Neutrophil (primary cell): ENCODE data around the gene GRXCR2.
A peak's percentile ranks its signal among the peaks of the same experiment; 100 is the strongest.

Source experiments
- H3K27ac ChIP-seq: fragments of 200-600 bp; sonication (generic); 2 replicates; pipeline ENCODE4 v1.5.1; 2016; ENCODE audit warnings: mild to moderate bottlenecking, moderate library complexity
- H3K27me3 ChIP-seq: fragments of 200-600 bp; sonication (generic); 2 replicates; pipeline ENCODE4 v1.6.0; 2016; ENCODE audit warnings: mild to moderate bottlenecking
- H3K36me3 ChIP-seq: fragments of 200-600 bp; sonication (generic); 2 replicates; pipeline ENCODE4 v1.5.1; 2017
- H3K4me1 ChIP-seq, 2 experiments: fragments of 200-600 bp in 1 of 2; sonication (generic) in 1 of 2; 1 replicate in 1 of 2; 2 replicates in 1 of 2; pipeline versions ENCODE4 v1.5.1 to v1.6.1; 2013 to 2016; ENCODE audit warnings: low read depth in 1 of 2, low read length in 1 of 2, mild to moderate bottlenecking in 1 of 2, moderate library complexity in 1 of 2; ENCODE audit not compliant: control insufficient read depth in 1 of 2, insufficient read depth in 1 of 2
- H3K4me3 ChIP-seq, 2 experiments: fragments of 200-600 bp in 1 of 2; sonication (generic) in 1 of 2; 1 replicate in 1 of 2; 2 replicates in 1 of 2; pipeline ENCODE4 v1.5.1; 2013 to 2016; ENCODE audit warnings: low read depth in 1 of 2, low read length in 1 of 2, mild to moderate bottlenecking in 1 of 2, moderate library complexity in 1 of 2
- H3K9me3 ChIP-seq: fragments of 200-600 bp; sonication (generic); 2 replicates; pipeline ENCODE4 v1.5.1; 2016
- CTCF ChIP-seq: fragments of 200-600 bp; sonication (generic); IDR thresholded peaks from 2 replicates; pipeline ENCODE4 v1.5.1; 2016; ENCODE audit warnings: antibody characterized with exemption

Gene GRXCR2

GRCh38 chr5:145855763-145856267 lies 17.0 kb downstream of the GRXCR2 start:
- Histone ChIP-seq H3K4me1 (peaks cover 0 to 7% of the 10 kb centered on the region in 2 experiments), H3K27me3 (peaks cover 22% of the 10 kb centered on the region), H3K4me3 (peak overlapping the region in 1 of 2 experiments; percentile 29), H3K9me3 (no peaks in the 10 kb centered on the region), H3K36me3 (no peaks in the 10 kb centered on the region), H3K27ac (no peak overlapping the region)
- no peak for TF ChIP-seq CTCF

GRCh38 chr5:145854651-145855258 lies 18.1 kb downstream of the GRXCR2 start:
- H3K27me3 ChIP-seq = peaks cover 22% of the 10 kb centered on the region
- H3K4me3 ChIP-seq = no peak overlapping the region
- H3K27ac ChIP-seq = no peak overlapping the region
- TF ChIP-seq CTCF = no peak
- peaks cover 0 to 7% of the 10 kb centered on the region in 2 experiments for H3K4me1 ChIP-seq
- H3K36me3 ChIP-seq = no peaks in the 10 kb centered on the region
- H3K9me3 ChIP-seq = no peaks in the 10 kb centered on the region

GRCh38 chr5:145853781-145854376 lies 18.9 kb downstream of the GRXCR2 start:
- H3K36me3 ChIP-seq = no peaks in the 10 kb centered on the region
- H3K4me1 ChIP-seq = peaks cover 0 to 7% of the 10 kb centered on the region in 2 experiments
- no peak overlapping the region for H3K27ac ChIP-seq
- no peak overlapping the region for H3K4me3 ChIP-seq
- TF ChIP-seq CTCF = no peak
- H3K9me3 ChIP-seq = no peaks in the 10 kb centered on the region
- H3K27me3 ChIP-seq = peaks cover 22% of the 10 kb centered on the region

GRCh38 chr5:145852990-145853389 lies 19.8 kb downstream of the GRXCR2 start:
- H3K27me3 ChIP-seq = peaks cover 22% of the 10 kb centered on the region
- no peak for TF ChIP-seq CTCF
- H3K9me3 ChIP-seq = no peaks in the 10 kb centered on the region
- no peak overlapping the region for H3K4me3 ChIP-seq
- peaks cover 0 to 7% of the 10 kb centered on the region in 2 experiments for H3K4me1 ChIP-seq
- no peak overlapping the region for H3K27ac ChIP-seq
- no peaks in the 10 kb centered on the region for H3K36me3 ChIP-seq

- no peak overlapping the region for H3K4me3 ChIP-seq
- no peaks in the 10 kb centered on the region for H3K27me3 ChIP-seq
- no peak for TF ChIP-seq CTCF
- no peaks in the 10 kb centered on the region for H3K4me1 ChIP-seq
- no peaks in the 10 kb centered on the region for H3K9me3 ChIP-seq
- H3K36me3 ChIP-seq = no peaks in the 10 kb centered on the region
- H3K27ac ChIP-seq = no peak overlapping the region
These were observed 24.0 kb downstream of the GRXCR2 start for GRCh38 chr5:145848854-145849253.
